ENCODE data around the gene SELENOP. TPM values are rescaled to one million over a fixed set of nuclear protein-coding genes. Genes with fewer than 3 reads are reported as not detected.

Gene SELENOP
- total RNA-seq, 1 donor from 2014 or later: 0.20 TPM

GRCh38 chr5:42836070-42836769 is 24.5 kb upstream of the SELENOP start:
- Mint-ChIP-seq H3K9me3 (ENCODE audit: low read depth) (peaks cover 15% of the 10 kb centered on the region), H3K4me3 (ENCODE audit: unreplicated experiment) (no peak overlapping the region), H3K36me3 (ENCODE audit: low read depth) (no peaks in the 10 kb centered on the region), H3K27ac (ENCODE audit: unreplicated experiment) (no peak overlapping the region), H3K4me1 (ENCODE audit: low read depth) (peaks cover 17% of the 10 kb centered on the region), H3K27me3 (ENCODE audit: low read depth) (peaks cover 5% of the 10 kb centered on the region)
- no peak for TF ChIP-seq CTCF (IDR thresholded peaks at IDR 0.05)
- DNase-seq (ENCODE audit: low spot score): peak; percentile 63

GRCh38 chr5:42832060-42832459 is 20.4 kb upstream of the SELENOP start:
- Mint-ChIP-seq H3K4me3 (ENCODE audit: unreplicated experiment) (no peak overlapping the region), H3K27me3 (ENCODE audit: low read depth) (peaks cover 7% of the 10 kb centered on the region), H3K4me1 (ENCODE audit: low read depth) (peaks cover 13% of the 10 kb centered on the region), H3K27ac (ENCODE audit: unreplicated experiment) (no peak overlapping the region), H3K9me3 (ENCODE audit: low read depth) (peaks cover 15% of the 10 kb centered on the region), H3K36me3 (ENCODE audit: low read depth) (no peaks in the 10 kb centered on the region)
- DNase-seq (ENCODE audit: low spot score): no peak
- no peak for TF ChIP-seq CTCF (IDR thresholded peaks at IDR 0.05)

- H3K36me3 Mint-ChIP-seq (ENCODE audit: low read depth): no peaks in the 10 kb centered on the region
- H3K4me1 Mint-ChIP-seq (ENCODE audit: low read depth): peaks cover 13% of the 10 kb centered on the region
- H3K27ac Mint-ChIP-seq (ENCODE audit: unreplicated experiment): no peak overlapping the region
- no peak for TF ChIP-seq CTCF (IDR thresholded peaks at IDR 0.05)
- peaks cover 15% of the 10 kb centered on the region for H3K9me3 Mint-ChIP-seq (ENCODE audit: low read depth)
- peaks cover 8% of the 10 kb centered on the region for H3K27me3 Mint-ChIP-seq (ENCODE audit: low read depth)
- no peak for DNase-seq (ENCODE audit: low spot score)
- H3K4me3 Mint-ChIP-seq (ENCODE audit: unreplicated experiment): no peak overlapping the region
These were observed 19.2 kb upstream of the SELENOP start for GRCh38 chr5:42830924-42831323.

- no peak for DNase-seq (ENCODE audit: low spot score)
- H3K36me3 Mint-ChIP-seq (ENCODE audit: low read depth): no peaks in the 10 kb centered on the region
- H3K4me1 Mint-ChIP-seq (ENCODE audit: low read depth): peaks cover 13% of the 10 kb centered on the region
- no peak overlapping the region for H3K4me3 Mint-ChIP-seq (ENCODE audit: unreplicated experiment)
- no peak for TF ChIP-seq CTCF (IDR thresholded peaks at IDR 0.05)
- H3K9me3 Mint-ChIP-seq (ENCODE audit: low read depth): peaks cover 3% of the 10 kb centered on the region
- peaks cover 17% of the 10 kb centered on the region for H3K27me3 Mint-ChIP-seq (ENCODE audit: low read depth)
- H3K27ac Mint-ChIP-seq (ENCODE audit: unreplicated experiment): no peak overlapping the region
These were observed 17.0 kb upstream of the SELENOP start for GRCh38 chr5:42828671-42829070.

GRCh38 chr5:42826757-42827515 is 15.2 kb upstream of the SELENOP start:
- Mint-ChIP-seq H3K4me1 (ENCODE audit: low read depth) (peaks cover 13% of the 10 kb centered on the region), H3K27ac (ENCODE audit: unreplicated experiment) (no peak overlapping the region), H3K9me3 (ENCODE audit: low read depth) (no peaks in the 10 kb centered on the region), H3K27me3 (ENCODE audit: low read depth) (peaks cover 17% of the 10 kb centered on the region), H3K36me3 (ENCODE audit: low read depth) (no peaks in the 10 kb centered on the region), H3K4me3 (ENCODE audit: unreplicated experiment) (no peak overlapping the region)
- TF ChIP-seq CTCF (IDR thresholded peaks at IDR 0.05): no peak
- no peak for DNase-seq (ENCODE audit: low spot score)

Measured in chondrocyte (in vitro differentiated cells).